IPS-NIHi7 (cell line): ENCODE results near the gene LOC128125822.

ENCODE experiments used
- DNase-seq: peaks from one replicate; pipeline ENCODE4 v3.0.0; 2012; ENCODE audit warnings: mixed read lengths; ENCODE audit errors: extremely low spot score

Gene LOC128125822

DNA sequence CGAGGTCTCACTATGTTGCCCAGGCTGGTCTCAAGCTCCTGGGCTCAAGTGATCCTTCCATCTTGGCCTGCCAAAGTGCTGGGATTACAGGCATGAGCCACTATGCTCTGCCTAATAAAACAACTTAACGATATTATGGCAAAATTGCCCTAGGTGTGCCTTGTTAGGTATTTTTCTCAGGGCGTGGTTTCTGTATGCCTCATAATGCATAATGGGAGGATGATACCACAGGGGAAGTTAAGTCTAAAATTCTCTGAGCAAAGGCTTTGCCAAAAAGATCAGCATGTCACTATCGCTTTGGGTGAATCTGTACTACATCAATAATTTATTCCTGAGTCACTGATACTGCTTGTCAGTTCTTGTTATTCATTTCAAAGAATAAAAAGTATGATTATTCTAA is 15.9 kb upstream of the LOC128125822 start:
- no peak for DNase-seq

- DNase-seq, result no peak
Observed at GRCh38 chr6:63558278-63558677, 14.0 kb upstream of the LOC128125822 start.

DNA sequence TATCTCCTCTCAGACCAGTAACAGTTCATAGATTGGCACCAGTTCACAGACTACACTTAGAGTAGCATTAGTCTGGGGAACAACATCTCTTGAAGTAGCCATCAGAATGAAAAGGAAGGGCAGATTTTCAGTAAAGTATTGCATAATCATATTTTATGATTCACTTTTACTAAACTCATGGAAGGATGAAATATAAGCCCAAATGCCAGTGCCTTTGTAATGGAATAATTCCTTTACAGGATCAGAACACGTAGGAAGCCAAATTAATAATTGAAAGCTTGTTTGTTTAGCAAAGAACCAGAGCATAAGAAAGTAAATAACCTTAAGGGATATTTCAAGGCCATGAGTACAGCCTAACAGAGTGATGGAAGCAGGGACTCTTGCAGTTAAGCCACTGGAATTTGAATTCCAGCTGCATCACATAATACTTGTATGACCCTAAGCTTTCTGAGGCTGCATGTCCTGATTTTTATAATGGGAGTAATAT is 11.4 kb upstream of the LOC128125822 start:
- DNase-seq, result no peak

GRCh38 chr6:63561288-63561687 is 11.0 kb upstream of the LOC128125822 start:
- no peak for DNase-seq

- DNase-seq, result no peak
Observed at GRCh38 chr6:63563235-63563634, 9.0 kb upstream of the LOC128125822 start.

DNA sequence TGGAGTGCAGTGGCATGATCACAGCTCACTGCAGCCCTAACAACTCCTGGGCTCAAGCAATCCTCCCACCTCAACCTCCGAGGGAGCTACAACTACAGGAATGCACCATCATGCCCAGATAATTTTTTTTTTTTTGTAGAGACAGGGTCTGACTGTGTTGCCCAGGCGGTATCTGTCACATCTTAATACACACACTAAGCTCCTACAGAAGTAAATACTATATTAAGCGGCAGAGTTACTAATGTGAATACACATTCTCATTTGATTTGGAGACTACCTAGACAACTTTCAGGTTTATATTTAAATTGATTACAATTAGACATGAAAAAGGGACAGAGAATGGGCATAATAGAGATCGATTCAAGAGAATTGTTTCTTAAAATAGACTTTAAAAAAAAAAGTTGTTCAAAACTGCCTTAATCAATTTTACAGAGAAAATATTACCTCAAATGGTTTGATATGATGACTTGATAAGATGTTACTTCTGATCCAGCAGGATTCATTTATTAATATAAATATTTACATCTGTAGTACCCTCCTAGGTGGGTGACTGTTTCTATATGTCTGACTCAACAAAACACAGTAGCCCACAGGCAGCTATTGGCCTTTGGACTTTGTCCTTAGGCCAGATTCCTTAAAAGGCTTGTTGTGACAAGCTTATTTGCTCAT is 7.1 kb upstream of the LOC128125822 start:
- no peak for DNase-seq

GRCh38 chr6:63565727-63566596 is 6.3 kb upstream of the LOC128125822 start:
- DNase-seq, result no peak

DNA sequence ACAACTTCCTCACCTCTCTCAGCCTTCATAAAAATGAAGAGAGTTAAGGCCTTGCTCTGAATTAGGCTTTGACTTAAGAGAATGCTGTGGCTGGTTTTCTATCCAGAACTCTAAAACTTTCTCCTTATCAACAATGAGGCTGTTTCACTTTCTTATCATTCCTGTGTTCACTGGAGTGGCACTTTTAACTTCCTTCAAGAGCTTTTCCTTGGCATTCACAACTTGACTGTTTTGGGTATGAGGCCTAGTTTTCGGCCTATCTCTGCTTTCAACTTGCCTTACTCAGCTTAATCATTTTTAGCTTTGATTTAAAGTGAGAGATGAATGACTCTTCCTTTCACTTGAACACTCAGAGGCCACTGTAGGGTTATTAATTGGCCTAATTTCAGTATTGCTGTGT is 4.3 kb upstream of the LOC128125822 start:
- no peak for DNase-seq

- peak; percentile 15 for DNase-seq
Observed at GRCh38 chr6:63571361-63572043, 778 bp upstream of the LOC128125822 start.

GRCh38 chr6:63572747-63573075 is 431 bp downstream of the LOC128125822 start:
- DNase-seq, result no peak

DNA sequence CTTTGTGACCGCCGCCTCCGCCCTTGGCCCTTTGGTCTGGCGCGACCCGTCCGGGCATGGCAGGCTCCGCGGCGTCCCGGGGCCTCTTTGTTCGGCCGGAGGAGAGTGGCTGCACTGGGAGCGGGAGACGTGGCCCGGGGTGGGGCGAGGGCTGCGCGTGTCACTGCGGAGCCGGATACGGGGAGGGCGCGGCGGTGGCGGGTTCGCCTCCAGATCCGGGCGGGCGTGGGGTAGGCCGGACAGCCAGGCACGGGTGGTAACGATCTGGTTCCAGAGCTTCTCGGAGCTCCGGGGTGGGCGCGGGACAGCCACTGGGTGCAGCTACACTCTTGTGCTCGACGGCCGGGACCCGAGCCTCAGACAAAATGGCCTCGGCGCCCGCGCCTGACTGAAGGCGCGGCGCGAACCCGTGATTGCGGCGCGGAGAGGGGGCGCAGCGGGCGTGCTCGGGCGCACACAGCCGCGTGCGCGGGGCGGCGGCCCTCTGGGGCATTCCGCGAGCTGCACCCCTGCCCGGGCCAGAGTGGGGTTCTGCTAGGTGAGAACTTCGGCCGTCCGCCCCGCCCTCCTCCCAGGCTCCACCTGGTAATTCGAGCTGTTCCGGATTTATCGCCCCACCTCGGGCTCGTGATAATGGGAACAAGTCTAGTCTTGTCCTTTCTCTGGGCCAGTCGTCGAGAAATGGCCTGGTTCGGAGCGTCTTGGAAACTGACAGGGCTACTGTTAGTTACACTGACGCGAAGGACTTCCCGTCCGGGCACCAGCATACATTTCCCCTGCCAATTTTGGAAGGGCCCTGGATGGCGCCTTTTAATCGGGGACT is 1.0 kb downstream of the LOC128125822 start:
- peak; percentile 69 for DNase-seq

- DNase-seq, result peak; percentile 44
Observed at GRCh38 chr6:63573899-63574553, 1.7 kb downstream of the LOC128125822 start.

GRCh38 chr6:63574554-63574900 is 2.2 kb downstream of the LOC128125822 start:
- no peak for DNase-seq

DNA sequence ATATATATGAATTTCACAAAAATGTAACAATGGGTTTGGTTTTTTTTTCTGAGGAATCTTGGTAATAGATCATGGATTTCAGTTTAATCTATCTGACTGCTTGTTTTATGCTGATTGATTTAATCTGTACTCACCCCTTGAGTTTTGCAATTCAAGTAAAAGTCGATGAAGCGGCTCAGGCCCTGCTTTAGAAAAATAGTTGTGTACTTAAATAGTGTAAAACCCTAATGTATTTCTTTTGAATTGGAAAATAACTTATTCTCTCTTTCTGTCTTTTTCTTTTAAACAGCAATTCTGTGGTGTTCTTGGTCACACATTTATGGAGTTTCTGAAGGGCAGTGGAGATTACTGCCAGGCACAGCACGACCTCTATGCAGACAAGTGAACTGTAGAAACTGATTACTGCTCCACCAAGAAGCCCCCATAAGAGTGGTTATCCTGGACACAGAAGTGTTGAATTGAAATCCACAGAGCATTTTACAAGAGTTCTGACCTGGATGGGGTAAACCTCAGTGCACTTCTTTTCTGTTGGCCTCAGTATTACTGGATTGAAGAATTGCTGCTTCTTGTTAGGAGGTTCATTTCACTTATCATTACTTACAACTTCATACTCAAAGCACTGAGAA is 4.0 kb downstream of the LOC128125822 start:
- DNase-seq, result no peak

GRCh38 chr6:63576985-63577712 is 4.9 kb downstream of the LOC128125822 start:
- no peak for DNase-seq

DNA sequence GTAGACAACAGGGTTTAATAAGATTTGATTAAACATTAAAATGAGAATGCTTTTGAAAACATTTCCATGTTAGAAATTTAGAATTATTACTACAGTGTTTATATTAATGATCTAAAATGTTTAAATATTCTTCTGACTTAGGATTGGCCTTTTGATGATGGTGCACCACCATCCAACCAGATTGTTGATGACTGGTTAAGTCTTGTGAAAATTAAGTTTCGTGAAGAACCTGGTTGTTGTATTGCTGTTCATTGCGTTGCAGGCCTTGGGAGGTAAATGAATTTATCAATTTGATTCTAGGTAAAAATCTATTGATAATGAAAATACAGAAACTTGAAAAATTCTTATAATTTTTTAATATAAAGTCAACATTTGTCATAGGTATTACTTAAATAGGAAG is 6.5 kb downstream of the LOC128125822 start:
- no peak for DNase-seq

DNA sequence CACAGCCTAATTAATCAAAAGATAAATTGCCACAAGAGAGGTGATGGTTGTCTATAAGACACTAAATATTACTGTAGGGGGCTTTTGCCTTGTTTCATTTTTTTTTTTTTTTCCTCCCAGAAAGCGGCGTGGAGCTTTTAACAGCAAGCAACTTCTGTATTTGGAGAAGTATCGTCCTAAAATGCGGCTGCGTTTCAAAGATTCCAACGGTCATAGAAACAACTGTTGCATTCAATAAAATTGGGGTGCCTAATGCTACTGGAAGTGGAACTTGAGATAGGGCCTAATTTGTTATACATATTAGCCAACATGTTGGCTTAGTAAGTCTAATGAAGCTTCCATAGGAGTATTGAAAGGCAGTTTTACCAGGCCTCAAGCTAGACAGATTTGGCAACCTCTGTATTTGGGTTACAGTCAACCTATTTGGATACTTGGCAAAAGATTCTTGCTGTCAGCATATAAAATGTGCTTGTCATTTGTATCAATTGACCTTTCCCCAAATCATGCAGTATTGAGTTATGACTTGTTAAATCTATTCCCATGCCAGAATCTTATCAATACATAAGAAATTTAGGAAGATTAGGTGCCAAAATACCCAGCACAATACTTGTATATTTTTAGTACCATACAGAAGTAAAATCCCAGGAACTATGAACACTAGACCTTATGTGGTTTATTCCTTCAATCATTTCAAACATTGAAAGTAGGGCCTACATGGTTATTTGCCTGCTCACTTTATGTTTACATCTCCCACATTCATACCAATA is 7.8 kb downstream of the LOC128125822 start:
- no peak for DNase-seq

GRCh38 chr6:63580704-63580961 is 8.4 kb downstream of the LOC128125822 start:
- no peak for DNase-seq

GRCh38 chr6:63581355-63582013 is 9.2 kb downstream of the LOC128125822 start:
- no peak for DNase-seq
